Anterior cingulate cortex (tissue), 58 donors: Measurements from ENCODE around the gene RPL11.
"Not testable (repeated sequence)": the region's sequence is repeated elsewhere in the genome, so short reads cannot be mapped to it uniquely, and the experiment has no call there.

Experiments used
- DNase-seq, 58 donors: peaks; one replicate each; lab custom pipeline; 2025; lab: John Stamatoyannopoulos, UW

Gene RPL11

GRCh38 chr1:23691499-23692307 is at the start of gene RPL11:
TSS of gene RPL11 (plus strand) at chr1:23691806. CDS start at chr1:23691824, 18 bp downstream.
- peak; percentile 41 to 96 (median 90) for DNase-seq

DNA sequence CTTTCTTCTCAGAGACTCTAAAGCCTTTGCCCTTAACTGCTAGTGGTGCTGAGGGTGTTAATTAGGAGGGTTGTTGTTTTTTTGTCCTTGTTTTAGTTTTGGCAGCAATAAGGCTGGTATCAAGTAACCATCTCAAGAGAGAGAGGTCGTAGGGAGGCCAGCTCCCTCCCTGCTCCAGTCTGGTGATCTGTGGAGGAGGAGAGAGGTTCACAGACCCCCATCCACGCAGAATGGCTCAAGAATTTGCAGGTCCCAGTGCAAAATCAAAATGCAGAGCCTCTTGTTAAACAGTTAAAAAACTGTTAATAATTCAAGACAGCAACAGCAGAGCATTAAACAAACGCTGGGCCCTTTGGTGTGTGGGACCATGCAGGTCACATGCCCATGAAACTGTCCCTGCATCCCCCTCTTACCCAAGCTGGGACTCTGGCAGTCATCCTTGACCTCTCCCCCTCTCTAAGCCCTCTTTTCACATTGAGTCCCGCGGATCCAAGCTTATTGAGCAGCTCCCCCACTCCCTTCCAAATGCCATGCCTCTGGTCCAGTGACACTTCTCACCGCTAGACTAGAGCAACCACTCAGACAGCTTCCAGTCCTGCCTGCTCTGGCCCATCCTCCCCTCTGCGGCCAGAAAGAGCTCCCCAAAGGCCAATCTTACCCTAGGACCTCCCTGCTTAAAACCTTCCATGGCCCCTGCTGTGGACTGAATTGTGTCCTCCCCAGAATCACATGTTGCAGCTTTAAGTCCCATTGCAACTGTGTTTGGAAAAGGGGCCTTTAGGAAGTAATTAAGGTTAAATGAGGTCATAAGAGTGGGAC is 47.7 kb upstream of the RPL11 start:
- no peak for DNase-seq

DNA sequence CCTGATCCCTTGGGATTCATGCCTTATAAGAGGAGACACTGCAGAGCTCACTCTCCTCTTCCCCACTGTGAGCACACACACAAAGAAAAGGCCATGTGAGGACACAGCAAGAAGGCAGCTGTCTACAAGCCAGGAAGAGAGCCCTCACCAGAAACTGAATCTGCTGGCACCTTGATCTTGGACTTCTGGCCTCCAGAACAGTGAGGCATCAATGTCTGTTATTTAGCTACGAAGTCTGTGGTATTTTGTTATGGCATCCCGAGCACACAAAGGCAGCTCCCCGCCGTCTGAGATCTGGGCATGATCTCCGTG is 47.1 kb upstream of the RPL11 start:
- DNase-seq = no peak

DNA sequence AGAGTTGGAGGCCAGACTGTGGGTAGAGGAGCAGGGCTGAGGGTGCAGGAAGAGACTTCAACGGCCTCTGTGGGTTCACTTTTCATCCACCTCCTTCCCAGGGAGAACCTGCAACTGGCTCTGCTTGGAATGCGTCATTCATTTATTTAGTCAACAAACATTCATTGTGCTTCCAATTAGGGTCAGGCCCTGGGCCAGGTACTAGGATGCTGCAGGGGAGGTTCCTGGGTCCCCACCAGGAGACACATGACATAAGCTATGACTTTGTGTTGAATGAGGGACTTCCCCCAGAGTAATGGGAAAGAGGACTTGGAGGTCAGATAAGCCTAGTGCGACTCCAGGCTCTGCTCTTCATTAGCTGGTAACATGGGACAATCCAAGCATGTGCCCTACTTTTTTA is 46.3 kb upstream of the RPL11 start:
- DNase-seq = no peak

DNA sequence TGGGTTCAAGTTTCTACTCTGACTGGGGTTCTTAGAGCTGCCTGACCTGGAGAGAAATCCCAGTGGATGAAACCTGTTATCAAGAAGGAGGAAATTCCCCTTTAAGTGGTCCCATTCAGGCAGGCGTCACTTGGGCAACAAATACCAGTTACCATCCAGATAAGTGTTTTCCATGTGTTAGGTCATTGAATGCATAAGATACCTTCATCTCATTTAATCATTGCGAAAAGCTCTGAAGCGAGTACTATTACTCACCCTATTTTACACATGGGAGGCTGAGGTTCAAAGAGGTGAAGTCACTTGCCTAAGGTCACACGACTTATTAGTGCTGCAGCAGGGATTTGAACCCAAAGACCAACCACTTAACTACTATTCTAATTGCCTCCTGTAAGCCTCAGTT is 45.5 kb upstream of the RPL11 start:
- no peak for DNase-seq

DNA sequence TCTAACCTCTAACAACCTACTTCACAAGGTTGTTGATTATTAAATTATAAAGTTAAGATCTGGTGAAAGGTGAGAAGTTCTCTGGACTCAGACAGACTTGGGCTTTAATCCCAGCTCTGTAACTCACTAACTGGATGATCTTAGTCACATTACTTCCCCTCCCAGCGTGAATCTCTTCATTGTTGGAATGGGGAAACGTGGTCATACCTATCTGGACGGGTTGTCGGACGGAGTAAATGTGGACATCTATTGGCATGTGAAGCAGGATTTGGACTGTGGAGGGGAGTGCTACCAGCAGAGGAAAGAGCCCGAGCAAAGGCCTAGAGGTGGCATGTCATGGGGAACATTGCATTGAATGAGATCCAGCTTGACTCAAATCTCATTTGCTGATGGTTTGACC is 45.1 kb upstream of the RPL11 start:
- DNase-seq = no peak

DNA sequence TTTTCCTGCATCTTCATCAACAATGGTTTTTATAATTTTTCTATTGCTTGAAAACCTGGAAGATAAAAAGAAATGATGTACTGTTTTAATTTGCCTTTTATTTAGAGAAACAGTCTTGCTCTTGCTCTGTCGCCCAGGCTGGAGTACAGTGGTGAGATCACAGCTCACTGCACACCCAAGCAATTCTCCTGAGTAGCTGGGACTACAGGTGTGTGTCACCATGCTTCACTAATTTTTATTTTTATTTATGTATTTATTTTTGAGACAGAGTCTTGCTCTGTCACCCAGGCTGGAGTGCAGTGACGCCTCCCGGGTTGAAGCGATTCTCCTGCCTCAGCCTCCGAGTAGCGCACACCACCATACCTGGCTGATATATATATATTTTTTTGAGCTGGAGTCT is 43.0 kb upstream of the RPL11 start:
- no peak for DNase-seq

DNA sequence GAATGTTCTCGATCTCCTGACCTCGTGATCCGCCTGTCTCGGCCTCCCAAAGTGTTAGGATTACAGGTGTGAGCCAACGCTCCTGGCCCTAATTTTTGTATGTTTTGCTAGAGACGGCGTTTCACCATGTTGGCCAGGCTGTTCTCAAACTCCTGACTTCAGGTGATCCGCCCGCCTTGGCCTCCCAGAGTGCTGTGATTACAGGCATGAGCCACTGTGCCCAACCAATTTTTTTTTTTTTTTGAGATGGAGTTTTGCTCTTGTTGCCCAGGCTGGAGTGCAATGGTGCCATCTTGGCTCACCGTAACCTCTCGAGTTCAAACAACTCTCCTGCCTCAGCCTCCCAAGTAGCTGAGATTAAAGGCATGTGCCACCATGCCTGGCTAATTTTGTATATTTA is 42.4 kb upstream of the RPL11 start:
- not testable (repeated sequence) for DNase-seq

DNA sequence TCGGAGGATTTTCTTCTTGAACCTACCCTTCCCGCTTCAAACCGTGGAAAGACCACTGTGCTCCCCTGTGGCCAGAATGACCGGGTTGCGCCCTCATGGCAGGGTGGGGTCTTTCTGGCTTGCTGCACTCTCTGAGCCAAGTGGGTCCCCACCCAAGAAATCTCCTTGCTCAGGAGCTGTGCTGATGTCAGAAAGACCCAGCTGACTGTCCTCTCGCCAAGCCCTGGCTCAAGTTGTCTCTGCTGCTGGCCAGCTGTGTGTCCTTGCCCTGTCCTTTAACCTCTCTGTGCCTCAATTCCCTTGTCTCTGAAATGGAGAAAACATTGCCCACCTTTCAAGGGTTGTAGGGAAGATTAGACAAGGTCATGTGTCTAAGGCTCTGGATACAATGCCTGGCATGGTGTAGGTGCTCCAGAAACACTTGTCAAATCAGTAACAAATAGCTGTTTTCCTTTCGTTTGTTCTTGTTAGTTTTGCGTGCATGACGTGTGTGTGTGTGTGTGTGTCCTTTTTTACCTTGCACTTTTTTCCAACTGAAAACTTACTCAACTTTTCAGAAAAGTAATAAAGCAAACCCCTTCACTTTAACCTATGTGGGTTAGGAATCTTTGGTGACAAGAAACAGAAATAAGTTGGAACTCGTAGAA is 41.1 kb upstream of the RPL11 start:
- DNase-seq = no peak

DNA sequence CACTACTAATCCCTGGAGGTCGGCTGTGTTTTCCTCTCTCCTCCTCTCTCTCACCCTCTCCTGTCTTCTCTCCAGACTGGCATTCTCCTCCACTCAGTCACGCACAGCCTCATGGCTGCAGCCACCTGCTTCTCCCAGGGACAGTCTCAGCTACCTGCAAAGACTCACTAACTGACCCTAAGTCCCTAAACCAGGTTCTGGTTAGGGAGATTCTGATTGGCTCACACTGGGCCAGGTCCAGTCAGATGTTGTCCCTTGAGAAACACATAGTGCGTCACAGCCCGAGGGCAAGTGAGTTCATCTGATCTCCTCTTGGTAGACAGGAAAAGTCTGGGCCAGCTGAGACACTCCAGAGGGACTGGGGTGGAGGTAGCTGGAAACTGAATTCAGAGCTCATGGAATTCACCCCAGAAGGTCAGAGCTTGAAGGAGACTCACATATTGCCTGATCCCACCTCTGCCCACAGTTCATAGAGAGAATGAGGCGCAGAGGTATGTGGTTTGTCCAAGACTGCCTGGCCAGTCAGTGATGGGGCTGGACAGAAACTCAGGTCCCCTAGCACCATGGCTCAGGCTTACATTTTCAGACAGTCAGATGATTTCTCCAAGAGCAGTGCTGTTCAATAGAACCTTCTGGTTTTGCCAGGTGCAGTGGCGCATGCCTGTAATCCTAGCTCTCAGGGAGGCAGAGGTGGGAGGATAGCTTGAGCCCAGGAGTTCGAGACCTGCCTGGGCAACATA is 40.4 kb upstream of the RPL11 start:
- no peak for DNase-seq

- no peak for DNase-seq
Observed at GRCh38 chr1:23657659-23658275, 33.8 kb upstream of the RPL11 start.

DNA sequence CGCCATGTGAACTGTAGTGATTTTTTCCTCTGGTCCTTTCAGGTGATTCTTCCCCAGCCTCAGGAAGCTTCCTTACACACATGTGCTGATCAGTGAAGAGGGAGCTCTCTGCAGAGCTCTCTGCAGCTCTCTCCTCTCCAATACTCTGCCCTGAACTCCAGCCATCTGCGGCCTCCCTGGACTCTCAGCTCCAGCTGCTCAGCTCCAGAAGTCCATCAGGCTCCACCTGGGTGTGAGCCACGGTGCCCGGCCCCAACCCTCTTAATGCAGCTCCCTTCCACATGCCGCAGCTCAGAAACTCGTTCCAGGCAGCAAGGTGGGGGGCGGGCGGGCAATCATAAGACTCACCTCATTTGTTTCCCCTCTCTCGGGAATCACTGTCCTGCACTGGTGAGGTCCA is 30.9 kb upstream of the RPL11 start:
- DNase-seq = no peak

GRCh38 chr1:23661887-23662286 is 29.7 kb upstream of the RPL11 start:
- DNase-seq = no peak

- DNase-seq = no peak
Observed at GRCh38 chr1:23664837-23665795, 26.5 kb upstream of the RPL11 start.

DNA sequence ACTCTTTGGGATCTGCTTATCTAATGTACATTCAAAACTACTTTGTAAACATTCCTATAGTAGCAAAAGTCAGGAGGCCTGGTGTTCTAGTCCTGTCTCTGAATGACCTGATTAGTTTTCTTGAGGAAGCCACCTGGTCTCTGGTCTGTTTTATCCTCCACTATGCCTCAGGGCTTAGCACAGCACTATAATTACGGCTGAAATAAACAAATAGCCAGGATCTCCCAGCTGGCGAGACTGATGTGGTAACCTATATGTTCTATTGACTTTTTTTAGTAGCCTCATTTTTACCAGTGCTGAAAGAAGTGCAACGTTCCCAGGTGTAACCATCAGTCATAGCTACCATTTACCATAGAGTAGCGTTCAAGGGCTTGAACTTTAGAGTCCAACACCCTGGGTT is 24.2 kb upstream of the RPL11 start:
- DNase-seq = no peak

DNA sequence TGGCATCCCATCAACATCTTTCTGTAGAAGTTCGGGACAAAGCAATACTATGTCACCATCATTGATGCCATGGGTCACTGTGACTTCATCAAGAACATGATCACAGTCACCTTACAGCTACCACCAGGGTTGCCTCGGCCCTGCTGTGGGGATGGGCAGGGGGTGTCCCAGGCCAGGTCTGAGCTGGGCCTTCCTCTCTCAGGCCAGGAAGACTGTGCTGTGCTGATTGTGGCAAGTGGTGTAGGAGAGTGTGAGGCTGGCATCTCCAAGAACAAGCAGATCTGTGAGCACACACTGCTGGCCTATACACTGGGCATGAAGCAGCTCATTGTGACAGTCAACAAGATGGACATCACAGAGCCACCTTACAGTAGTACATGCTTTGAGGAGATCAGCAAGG is 20.9 kb upstream of the RPL11 start:
- DNase-seq = no peak

- no peak for DNase-seq
Observed at GRCh38 chr1:23673086-23673813, 18.4 kb upstream of the RPL11 start.

DNA sequence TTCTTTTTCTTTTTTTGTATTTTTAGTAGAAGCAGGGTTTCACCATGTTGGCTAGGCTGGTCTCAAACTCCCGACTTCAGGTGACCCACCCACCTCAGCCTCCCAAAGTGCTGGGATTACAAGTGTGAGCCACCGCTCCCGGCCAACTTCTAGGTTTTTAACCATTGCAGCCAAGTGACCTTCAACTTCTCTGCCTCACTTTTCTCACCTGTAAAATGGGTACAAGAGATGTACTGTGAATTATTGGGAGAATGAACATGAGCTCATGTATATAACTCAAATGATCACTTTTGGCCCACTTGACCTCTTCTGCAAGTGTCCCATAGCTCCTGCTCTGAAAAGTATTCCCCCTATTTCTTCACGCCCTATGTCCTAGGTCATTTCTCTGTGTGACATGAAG is 11.8 kb upstream of the RPL11 start:
- no peak for DNase-seq

DNA sequence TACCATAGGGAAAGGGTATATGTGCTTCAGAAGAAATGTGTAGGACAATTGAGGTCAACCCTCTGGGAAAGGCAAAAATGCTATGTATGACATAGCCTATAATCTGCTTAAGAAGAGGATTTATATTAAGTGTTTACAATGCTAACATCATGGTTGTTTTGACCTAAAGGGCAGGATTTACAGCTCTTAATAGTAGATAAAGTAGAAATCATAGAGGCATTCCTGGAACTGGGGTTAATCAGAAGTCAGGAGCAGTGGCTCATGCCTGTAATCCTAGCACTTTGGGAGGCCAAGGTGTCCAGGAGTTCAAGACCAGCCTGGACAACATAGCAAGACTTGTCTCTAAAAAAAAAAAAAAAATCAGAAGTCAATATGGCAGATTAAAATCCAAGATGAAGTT is 8.7 kb upstream of the RPL11 start:
- no peak for DNase-seq
